ENCODE data around the gene IL1RL2. TPM values are rescaled to one million over a fixed set of nuclear protein-coding genes. Genes with fewer than 3 reads are reported as not detected.

The IL1RL2 gene
- total and polyA plus RNA-seq, 7 donors, result 0.27 to 0.74 (median 0.43) TPM

- ATAC-seq (no peak), DNase-seq (no peak)
- no peaks in the 10 kb centered on the region for H3K9me3 ChIP-seq
- peaks cover 14% of the 10 kb centered on the region for H3K4me1 ChIP-seq
- intact Hi-C loops (cut with DNase I), result loop anchor here in 1 of 2 donors (5.0 kb wide), 1 partner anchor 38 kb away; no protein-coding TSS in a partner anchor
- no peaks in the 10 kb centered on the region for H3K36me3 ChIP-seq (ENCODE audit: insufficient read depth in 1 of 2, low read depth in 1 of 2)
- no peak overlapping the region for H3K4me3 ChIP-seq
- no peak for TF ChIP-seq CTCF (IDR thresholded peaks at IDR 0.05)
- peak overlapping the region; percentile 92 for H3K27ac ChIP-seq
- WGBS, 3 donors, result 92 to 99% (median 96%) methylated on average over 2 of the region's 2 CpGs
- H3K27me3 ChIP-seq (ENCODE audit: insufficient read depth in 3 of 3, low read length in 2 of 3), result no peaks in the 10 kb centered on the region
Observed at GRCh38 chr2:102140377-102140776, 46.4 kb upstream of the IL1RL2 start.

GRCh38 chr2:102141011-102141943 is 45.5 kb upstream of the IL1RL2 start:
- DNase-seq (no peak), ATAC-seq (peak in 3 of 4 donors; percentile 15 to 26 (median 24))
- Histone ChIP-seq H3K27me3 (ENCODE audit: insufficient read depth in 3 of 3, low read length in 2 of 3) (no peaks in the 10 kb centered on the region), H3K4me3 (peak overlapping the region; percentile 87), H3K4me1 (peaks cover 14% of the 10 kb centered on the region), H3K36me3 (ENCODE audit: insufficient read depth in 1 of 2, low read depth in 1 of 2) (no peaks in the 10 kb centered on the region), H3K9me3 (peaks cover 7% of the 10 kb centered on the region), H3K27ac (peak overlapping the region; percentile 92)
- 45 to 58% (median 49%) methylated on average over 15 of the region's 15 CpGs for WGBS, 3 donors
- intact Hi-C loops (cut with DNase I), result loop anchor here in 1 of 2 donors (5.0 kb wide), 1 partner anchor 39 kb away; no protein-coding TSS in a partner anchor
- no peak for TF ChIP-seq CTCF (IDR thresholded peaks at IDR 0.05)

- intact Hi-C loops (cut with DNase I), result loop anchor here in 1 of 2 donors (2.0 to 5.0 kb wide), 2 partner anchors 40 to 71 kb away; no protein-coding TSS in a partner anchor
- peak; percentile 89 to 91 for DNase-seq
- TF ChIP-seq CTCF (IDR thresholded peaks at IDR 0.05), result no peak
Observed at GRCh38 chr2:102141970-102142828, 44.6 kb upstream of the IL1RL2 start, which contains the start of gene IL1R1. Gene IL1R1 (plus strand): TSS chr2:102142746. CDS start chr2:102157725, 14,979 bp downstream.

GRCh38 chr2:102142829-102143449 is 43.9 kb upstream of the IL1RL2 start:
- DNase-seq, result no peak

More at GRCh38 chr2:102141970-102142828, 44.6 kb upstream of the IL1RL2 start, which contains the start of gene IL1R1:
- Histone ChIP-seq H3K4me1 (peaks cover 14% of the 10 kb centered on the region), H3K27me3 (ENCODE audit: insufficient read depth in 3 of 3, low read length in 2 of 3) (no peaks in the 10 kb centered on the region), H3K27ac (peak within 1 kb of the TSS; percentile 92), H3K4me3 (peak within 1 kb of the TSS; percentile 87), H3K36me3 (ENCODE audit: insufficient read depth in 1 of 2, low read depth in 1 of 2) (no peaks in the 10 kb centered on the region), H3K9me3 (peaks cover 14% of the 10 kb centered on the region)
- WGBS, 3 donors, result 6 to 11% (median 8%) methylated on average over 39 to 65 of the region's 65 CpGs
- ATAC-seq, result peak; percentile 84 to 93 (median 90)

More at GRCh38 chr2:102142829-102143449, 43.9 kb upstream of the IL1RL2 start:
- H3K36me3 ChIP-seq (ENCODE audit: insufficient read depth in 1 of 2, low read depth in 1 of 2), result no peaks in the 10 kb centered on the region
- no peaks in the 10 kb centered on the region for H3K27me3 ChIP-seq (ENCODE audit: insufficient read depth in 3 of 3, low read length in 2 of 3)
- peak overlapping the region; percentile 87 for H3K4me3 ChIP-seq
- peaks cover 14% of the 10 kb centered on the region for H3K4me1 ChIP-seq
- peaks cover 19% of the 10 kb centered on the region for H3K9me3 ChIP-seq
- intact Hi-C loops (cut with DNase I), result loop anchor here in 1 of 2 donors (2.0 to 5.0 kb wide), 2 partner anchors 41 to 72 kb away; no protein-coding TSS in a partner anchor
- WGBS, 3 donors, result 12 to 15% (median 13%) methylated on average over 31 to 42 of the region's 42 CpGs
- peak overlapping the region; percentile 92 for H3K27ac ChIP-seq
- TF ChIP-seq CTCF (IDR thresholded peaks at IDR 0.05), result no peak
- ATAC-seq, result peak in 3 of 4 donors; percentile 18 to 39 (median 36)
